B cell (primary cell): ENCODE results near the gene RANBP3L. TPM values are rescaled to one million over a fixed set of nuclear protein-coding genes. Genes with fewer than 3 reads are reported as not detected.

Source experiments
- ATAC-seq: fragments of 200-7000 bp; cut with Tn5 transposase; one replicate; pipeline ENCODE4 v1.10.0; 2021; ENCODE audit warnings: low read depth, mild to moderate bottlenecking, moderate number of reproducible peaks, moderate library complexity
- CTCF ChIA-PET: fragments of 350-600 bp; sonication (Branson Sonifier 250); formaldehyde crosslinking; loops from one replicate; lab custom pipeline; 2021; ENCODE audit warnings: antibody characterized with exemption, inconsistent platforms; lab: Charles Lee
- POLR2A ChIA-PET: fragments of 350-600 bp; sonication (Branson Sonifier 250); formaldehyde crosslinking; loops from one replicate; lab custom pipeline; 2021; ENCODE audit warnings: antibody characterized with exemption; lab: Charles Lee
- DNase-seq: peaks from one replicate; pipeline ENCODE4 v3.0.0; 2013
- H2AFZ ChIP-seq: 2 replicates; pipeline ENCODE4 v1.6.1; 2012; ENCODE audit warnings: mild to moderate bottlenecking, low read depth, low read length; ENCODE audit not compliant: insufficient read depth, poor library complexity, severe bottlenecking
- H3K27ac ChIP-seq, 2 donors: 1 replicate in 1 of 2; 2 replicates in 1 of 2; pipeline ENCODE4 v1.5.1; 2012 to 2013; ENCODE audit warnings: low read length in 2 of 2, mild to moderate bottlenecking in 2 of 2, moderate library complexity in 1 of 2
- H3K27me3 ChIP-seq, 4 experiments: fragments of 200-600 bp in 1 of 4; sonication (generic) in 1 of 4; replicated peaks in 1 of 4; 1 replicate in 2 of 4; 2 replicates in 2 of 4; pipeline versions ENCODE4 v1.6.1 to v1.7.0; 2013 to 2016; ENCODE audit warnings: low read length in 3 of 4, mild to moderate bottlenecking in 2 of 4, mixed read lengths in 1 of 4, moderate library complexity in 1 of 4; ENCODE audit not compliant: insufficient read depth in 4 of 4, control insufficient read depth in 3 of 4; ENCODE audit errors: control extremely low read depth in 1 of 4
- H3K36me3 ChIP-seq, 2 experiments: replicated peaks in 1 of 2; 1 replicate in 1 of 2; 2 replicates in 1 of 2; pipeline versions ENCODE4 v1.6.1 to v1.7.1; 2013; ENCODE audit warnings: low read length in 1 of 2; ENCODE audit not compliant: insufficient read depth in 2 of 2, control insufficient read depth in 1 of 2; ENCODE audit errors: control extremely low read depth in 1 of 2, extremely low read depth in 1 of 2
- H3K4me1 ChIP-seq, 2 donors: fragments of 200-600 bp in 1 of 2; sonication (generic) in 1 of 2; 1 replicate in 1 of 2; 2 replicates in 1 of 2; pipeline versions ENCODE4 v1.5.1 to v1.6.1; 2013 to 2017; ENCODE audit warnings: low read length in 2 of 2; ENCODE audit not compliant: control insufficient read depth in 2 of 2, insufficient read depth in 2 of 2
- H3K4me2 ChIP-seq: replicated peaks from 2 replicates; pipeline ENCODE3; 2012; ENCODE audit warnings: mild to moderate bottlenecking, low read depth, low read length; ENCODE audit not compliant: poor library complexity, severe bottlenecking
- H3K4me3 ChIP-seq, 5 experiments: fragments of 200-600 bp in 1 of 5; sonication (generic) in 1 of 5; 1 replicate in 3 of 5; 2 replicates in 2 of 5; pipeline versions ENCODE4 v1.5.1 to v1.7.0; 2011 to 2016; ENCODE audit warnings: low read length in 4 of 5, mild to moderate bottlenecking in 4 of 5, low read depth in 2 of 5, control low read depth in 1 of 5, moderate library complexity in 1 of 5; ENCODE audit not compliant: insufficient read depth in 1 of 5; ENCODE audit errors: control extremely low read depth in 1 of 5, extremely low read depth in 1 of 5
- H3K79me2 ChIP-seq: fragments of 200-600 bp; sonication (generic); one replicate; pipeline ENCODE4 v1.6.0; 2016; ENCODE audit warnings: low read length; ENCODE audit not compliant: control insufficient read depth, insufficient read depth
- H3K9ac ChIP-seq: fragments of 200-600 bp; sonication (generic); 2 replicates; pipeline ENCODE4 v1.6.1; 2017; ENCODE audit warnings: mild to moderate bottlenecking, low read length, moderate library complexity
- H3K9me3 ChIP-seq, 3 donors: one replicate each; pipeline versions ENCODE4 v1.6.1 to v1.7.1; 2013; ENCODE audit warnings: low read length in 2 of 3; ENCODE audit not compliant: control insufficient read depth in 2 of 3, insufficient read depth in 1 of 3; ENCODE audit errors: control extremely low read depth in 1 of 3
- H4K20me1 ChIP-seq: 2 replicates; pipeline ENCODE4 v1.6.0; 2012; ENCODE audit warnings: mild to moderate bottlenecking, low read length; ENCODE audit not compliant: insufficient read depth, control insufficient read depth, poor library complexity, severe bottlenecking
- H3K27ac Mint-ChIP-seq: one replicate; pipeline ENCODE4 v1.8.0; 2021; ENCODE audit warnings: mixed read lengths
- H3K27me3 Mint-ChIP-seq: one replicate; pipeline ENCODE4 v1.8.0; 2021; ENCODE audit warnings: mixed read lengths
- H3K4me1 Mint-ChIP-seq: one replicate; pipeline ENCODE4 v1.8.0; 2021; ENCODE audit warnings: mixed read lengths
- H3K4me3 Mint-ChIP-seq: one replicate; pipeline ENCODE4 v1.8.0; 2021; ENCODE audit warnings: mixed read lengths
- H3K9me3 Mint-ChIP-seq: one replicate; pipeline ENCODE4 v1.8.0; 2022; ENCODE audit warnings: mixed read lengths; ENCODE audit not compliant: insufficient read depth
- CTCF ChIP-seq: fragments of 200-600 bp; IDR thresholded peaks from one replicate; pipeline ENCODE4 v1.8.0; 2022; ENCODE audit warnings: antibody characterized with exemption, mild to moderate bottlenecking
- EZH2 ChIP-seq: IDR thresholded peaks from 2 replicates; pipeline ENCODE4 v1.6.1; 2012; ENCODE audit warnings: borderline replicate concordance, low read depth, mild to moderate bottlenecking, moderate library complexity, low read length; ENCODE audit not compliant: insufficient read depth, poor library complexity, severe bottlenecking
- WGBS: methylation state at CpG from one replicate; pipeline ENCODE4 v1.1.5; 2013; ENCODE audit warnings: missing lambda C conversion rate; ENCODE audit not compliant: insufficient coverage; 5-methylcytosine and 5-hydroxymethylcytosine counted together
- intact Hi-C: fragments of 100-400 bp; cut with micrococcal nuclease; formaldehyde crosslinking; loops from one replicate; pipeline ENCODE4 v1.10.0; 2022
- polyA plus RNA-seq: library from polyadenylated mRNA; depleted of rRNA; stranded (reverse); fragments of >200 nt; gene quantifications from 2 replicates; pipeline ENCODE4 v1.2.3, GENCODE V29; 2012
- total RNA-seq, 2 donors: library from RNA; stranded (reverse); fragments of 120-200 nt in 1 of 2; gene quantifications; 1 replicate in 1 of 2; 2 replicates in 1 of 2; pipeline versions ENCODE4 v1.2.3 to v1.2.4, GENCODE V29; 2013 to 2022

Gene RANBP3L
- total and polyA plus RNA-seq, 2 donors (not counting 1 experiment from before 2014, with no cell fraction given), result not detected

DNA sequence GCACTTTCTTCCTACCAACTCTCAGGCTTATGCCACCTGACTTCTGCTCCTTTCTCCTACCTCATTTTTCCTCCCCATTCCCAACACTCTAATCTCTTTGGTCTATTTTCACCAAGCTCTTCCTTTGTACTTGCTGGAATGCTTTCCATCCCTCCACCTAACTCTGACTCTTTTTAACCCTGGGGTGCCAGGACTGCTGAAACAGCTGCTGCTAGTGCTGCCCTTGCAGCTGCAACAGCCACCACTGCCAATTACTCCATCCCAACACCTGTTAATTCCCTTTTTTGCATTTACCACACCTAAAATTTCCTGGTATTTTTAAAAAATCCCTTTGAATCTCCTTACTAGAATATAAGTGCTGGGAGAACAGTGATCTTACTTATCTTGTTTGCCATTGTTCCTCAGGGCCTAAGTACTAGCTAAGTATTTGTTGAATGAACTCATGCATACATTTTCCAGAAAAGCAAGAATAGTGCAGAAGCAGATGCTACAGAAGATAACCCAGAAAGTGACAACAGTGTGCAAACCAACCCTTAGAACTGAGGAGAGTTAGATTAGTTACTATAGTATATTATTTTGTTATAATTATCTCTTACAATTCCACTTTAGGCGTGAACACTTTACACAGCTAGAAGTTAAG, 71.4 kb downstream of the RANBP3L start:
- Mint-ChIP-seq H3K4me3 (no peak overlapping the region), H3K4me1 (no peaks in the 10 kb centered on the region), H3K27ac (no peak overlapping the region), H3K9me3 (no peaks in the 10 kb centered on the region), H3K27me3 (no peaks in the 10 kb centered on the region)
- Histone ChIP-seq H3K9ac (no peak overlapping the region), H3K36me3 (peaks cover 0 to 7% of the 10 kb centered on the region in 2 experiments), H3K9me3 (no peaks in the 10 kb centered on the region), H3K27me3 (no peaks in the 10 kb centered on the region), H3K4me1 (no peaks in the 10 kb centered on the region), H2AFZ (no peak overlapping the region), H4K20me1 (no peaks in the 10 kb centered on the region), H3K4me3 (no peak overlapping the region), H3K79me2 (peaks cover 19% of the 10 kb centered on the region), H3K4me2 (no peak overlapping the region), H3K27ac (no peak overlapping the region)
- POLR2A ChIA-PET, result no interaction called here
- CTCF ChIA-PET, result interaction anchor here (0.8 kb wide), 1 partner anchor 35 kb away, joined by 3 read pairs; no protein-coding TSS in a partner anchor
- intact Hi-C loops, result no loop called here
- no CpG with 5 or more reads among the region's 1 CpG for WGBS
- ATAC-seq (no peak), DNase-seq (no peak)
- TF ChIP-seq CTCF (no peak), EZH2 (no peak)

DNA sequence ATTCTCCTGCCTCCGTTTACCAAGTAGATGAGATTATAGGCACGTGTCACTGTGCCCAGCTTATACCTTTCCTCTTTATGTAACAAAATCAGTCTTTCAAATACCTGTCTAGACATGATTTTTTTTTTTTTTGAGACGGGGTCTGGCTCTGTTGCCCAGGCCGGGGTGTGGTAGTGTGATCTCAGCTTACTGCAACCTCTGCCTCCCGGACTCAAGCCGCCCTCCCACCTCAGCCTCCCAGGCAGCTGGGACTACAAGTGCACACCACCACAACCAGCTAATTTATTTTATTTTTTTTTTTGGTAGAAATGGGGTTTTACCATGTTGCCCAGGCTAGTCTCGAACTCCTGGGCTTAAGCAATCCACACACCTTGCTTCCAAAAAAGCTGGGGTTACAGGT, 73.2 kb downstream of the RANBP3L start:
- DNase-seq (no peak), ATAC-seq (no peak)
- Histone ChIP-seq H2AFZ (no peak overlapping the region), H3K9ac (no peak overlapping the region), H4K20me1 (no peaks in the 10 kb centered on the region), H3K4me2 (no peak overlapping the region), H3K79me2 (peaks cover 19% of the 10 kb centered on the region), H3K4me3 (no peak overlapping the region), H3K9me3 (no peaks in the 10 kb centered on the region), H3K36me3 (peaks cover 0 to 10% of the 10 kb centered on the region in 2 experiments), H3K27me3 (no peaks in the 10 kb centered on the region), H3K4me1 (no peaks in the 10 kb centered on the region), H3K27ac (no peak overlapping the region)
- H3K4me3 Mint-ChIP-seq, result no peak overlapping the region
- WGBS, result 100% methylated on average over 2 of the region's 7 CpGs
- CTCF ChIA-PET, result interaction anchor here (1.2 kb wide), 1 partner anchor 36 kb away, joined by 4 read pairs; no protein-coding TSS in a partner anchor
- intact Hi-C loops, result no loop called here
- no peaks in the 10 kb centered on the region for H3K4me1 Mint-ChIP-seq
- H3K27ac Mint-ChIP-seq, result no peak overlapping the region
- no peaks in the 10 kb centered on the region for H3K27me3 Mint-ChIP-seq
- TF ChIP-seq EZH2 (no peak), CTCF (no peak)
- H3K9me3 Mint-ChIP-seq, result no peaks in the 10 kb centered on the region
- POLR2A ChIA-PET, result no interaction called here
